Transverse colon (tissue), 3 donors: ENCODE measurements around the gene MGAT3.

Source experiments
- CTCF ChIP-seq, 5 experiments: fragments of 200-600 bp in 3 of 5; fragments of 450-650 bp in 2 of 5; sonication (generic) in 3 of 5; IDR thresholded peaks; 1 replicate in 2 of 5; 2 replicates in 3 of 5; pipeline ENCODE4 v1.5.1; 2016 to 2017; ENCODE audit warnings: antibody characterized with exemption in 5 of 5, inconsistent platforms in 3 of 5, mild to moderate bottlenecking in 2 of 5, moderate library complexity in 1 of 5
- EP300 ChIP-seq: sonication (generic); formaldehyde crosslinking; IDR thresholded peaks from one replicate; pipeline ENCODE4 v1.6.1; 2017; ENCODE audit warnings: antibody characterized with exemption, low read depth
- POLR2A ChIP-seq: fragments of 450-650 bp; IDR thresholded peaks from one replicate; pipeline ENCODE4 v1.6.1; 2016; ENCODE audit warnings: antibody characterized with exemption, mild to moderate bottlenecking, moderate library complexity

GRCh38 chr22:39514373-39514973 is 57.7 kb downstream of the MGAT3 start:
- TF ChIP-seq POLR2A: no peak
- peak; percentile 63 to 73 (median 69) for TF ChIP-seq CTCF (IDR thresholded peaks at IDR 0.05)
- no peak for TF ChIP-seq EP300
